GM12891 (cell line): ENCODE measurements around the gene OVOL2.
"Not testable (repeated sequence)": the region's sequence is repeated elsewhere in the genome, so short reads cannot be mapped to it uniquely, and the experiment has no call there.

Experiments used
- DNase-seq: peaks from one replicate; pipeline ENCODE4 v3.0.0; 2011; ENCODE audit warnings: low spot score; ENCODE audit not compliant: insufficient read length
- FAIRE-seq: peaks from 2 replicates; lab custom pipeline; 2011; peaks lifted over from hg19 to GRCh38; lab: Jason Lieb, UNC
- PAX5 ChIP-seq: IDR thresholded peaks from 2 replicates; pipeline ENCODE4 v1.6.1; 2011; ENCODE audit warnings: low read length, moderate library complexity, mild to moderate bottlenecking; ENCODE audit not compliant: insufficient read depth, severe bottlenecking
- POLR2A ChIP-seq: IDR thresholded peaks from 2 replicates; pipeline ENCODE4 v1.6.1; 2011; ENCODE audit warnings: low read depth, low read length, control low read depth
- POLR2AphosphoS5 ChIP-seq: IDR thresholded peaks from 2 replicates; pipeline ENCODE4 v1.6.1; 2011; ENCODE audit warnings: low read depth, low read length, control low read depth
- POU2F2 ChIP-seq: IDR thresholded peaks from 2 replicates; pipeline ENCODE4 v1.6.1; 2011; ENCODE audit warnings: low read depth, mild to moderate bottlenecking, control low read depth, low read length, moderate library complexity
- SPI1 ChIP-seq: IDR thresholded peaks from 2 replicates; pipeline ENCODE4 v1.6.1; 2011; ENCODE audit warnings: low read depth, low read length, control low read depth
- TAF1 ChIP-seq: IDR thresholded peaks from 2 replicates; pipeline ENCODE4 v1.6.1; 2011; ENCODE audit warnings: low read depth, low read length, control low read depth

Gene OVOL2

GRCh38 chr20:18090044-18090443 is 32.3 kb upstream of the OVOL2 start:
- TF ChIP-seq POLR2AphosphoS5 (no peak), SPI1 (no peak), POU2F2 (no peak), TAF1 (no peak), PAX5 (no peak), POLR2A (no peak)
- no peak for FAIRE-seq
- DNase-seq = no peak

GRCh38 chr20:18088841-18089240 is 31.1 kb upstream of the OVOL2 start:
- not testable (repeated sequence) for FAIRE-seq, DNase-seq

GRCh38 chr20:18088298-18088697 is 30.6 kb upstream of the OVOL2 start:
- FAIRE-seq, DNase-seq: not testable (repeated sequence)

GRCh38 chr20:18087054-18087453 is 29.3 kb upstream of the OVOL2 start:
- FAIRE-seq (no peak), DNase-seq (no peak)
- no peak for TF ChIP-seq POLR2A
- no peak for TF ChIP-seq TAF1
- TF ChIP-seq PAX5 = no peak
- TF ChIP-seq SPI1 = no peak
- TF ChIP-seq POU2F2 = no peak
- no peak for TF ChIP-seq POLR2AphosphoS5

- FAIRE-seq, DNase-seq: not testable (repeated sequence)
These were observed 23.1 kb upstream of the OVOL2 start for GRCh38 chr20:18080836-18081235.

GRCh38 chr20:18079756-18080353 is 22.1 kb upstream of the OVOL2 start:
- DNase-seq (no peak), FAIRE-seq (no peak)
- no peak for TF ChIP-seq POU2F2
- no peak for TF ChIP-seq POLR2A
- TF ChIP-seq POLR2AphosphoS5 = no peak
- no peak for TF ChIP-seq PAX5
- no peak for TF ChIP-seq SPI1
- no peak for TF ChIP-seq TAF1

GRCh38 chr20:18077157-18077556 is 19.4 kb upstream of the OVOL2 start:
- no peak for DNase-seq
- TF ChIP-seq SPI1 (no peak), POLR2AphosphoS5 (no peak), POLR2A (no peak), TAF1 (no peak), PAX5 (no peak), POU2F2 (no peak)
- FAIRE-seq = no peak

- FAIRE-seq (no peak), DNase-seq (no peak)
- TF ChIP-seq POU2F2 (no peak), POLR2A (no peak)
These were observed 14.8 kb upstream of the OVOL2 start for GRCh38 chr20:18072532-18072931.

GRCh38 chr20:18066421-18067333 is 9.0 kb upstream of the OVOL2 start:
- DNase-seq = no peak
- FAIRE-seq = no peak
- no peak for TF ChIP-seq SPI1
- no peak for TF ChIP-seq POU2F2

- FAIRE-seq (no peak), DNase-seq (no peak)
- TF ChIP-seq POLR2A (no peak), PAX5 (no peak), POU2F2 (no peak), POLR2AphosphoS5 (no peak), SPI1 (no peak), TAF1 (no peak)
These were observed 6.0 kb upstream of the OVOL2 start for GRCh38 chr20:18063676-18064075.

GRCh38 chr20:18059603-18060002 is 1.9 kb upstream of the OVOL2 start:
- no peak for DNase-seq
- TF ChIP-seq POLR2AphosphoS5 (no peak), TAF1 (no peak), POLR2A (no peak), PAX5 (no peak), POU2F2 (no peak), SPI1 (no peak)
- FAIRE-seq = no peak
